Uterus (tissue), 4 donors: ENCODE measurements around the gene GOLGA6L2. TPM values are rescaled to one million over a fixed set of nuclear protein-coding genes. Genes with fewer than 3 reads are reported as not detected.
"Not testable (repeated sequence)": the region's sequence is repeated elsewhere in the genome, so short reads cannot be mapped to it uniquely, and the experiment has no call there.

Experiments
- DNase-seq, 2 donors: peaks; one replicate each; pipeline ENCODE4 v3.0.0-alpha.2; 2019 to 2020
- H3K27ac ChIP-seq, 2 donors: fragments of 200-600 bp; sonication (generic); 1 replicate in 1 of 2; 2 replicates in 1 of 2; pipeline ENCODE4 v1.5.1; 2016 to 2018
- H3K27me3 ChIP-seq, 2 donors: fragments of 200-600 bp; sonication (generic); one replicate each; pipeline ENCODE4 v1.5.1; 2018 to 2019; ENCODE audit warnings: control low read depth in 1 of 2
- H3K36me3 ChIP-seq, 2 donors: fragments of 200-600 bp; sonication (generic); one replicate each; pipeline ENCODE4 v1.5.1; 2019; ENCODE audit warnings: control low read depth in 1 of 2
- H3K4me1 ChIP-seq, 2 donors: fragments of 200-600 bp; sonication (generic); one replicate each; pipeline ENCODE4 v1.5.1; 2018 to 2019; ENCODE audit warnings: control low read depth in 1 of 2
- H3K4me3 ChIP-seq, 2 donors: fragments of 200-600 bp; sonication (generic); 1 replicate in 1 of 2; 2 replicates in 1 of 2; pipeline ENCODE4 v1.5.1; 2018 to 2019; ENCODE audit warnings: mild to moderate bottlenecking in 1 of 2
- H3K9me3 ChIP-seq, 2 donors: fragments of 200-600 bp; sonication (generic); one replicate each; pipeline ENCODE4 v1.5.1; 2019; ENCODE audit warnings: control low read depth in 1 of 2
- POLR2A ChIP-seq, 2 donors: fragments of 450-650 bp; IDR thresholded peaks; one replicate each; pipeline ENCODE4 v1.6.1; 2016; ENCODE audit warnings: antibody characterized with exemption in 2 of 2, mild to moderate bottlenecking in 1 of 2, moderate library complexity in 1 of 2
- intact Hi-C: fragments of 100-400 bp; cut with DNase I; formaldehyde crosslinking; loops from one replicate; pipeline ENCODE4 v1.15.1; 2023; ENCODE audit warnings: low total_unique reads
- total RNA-seq, 4 donors: library from RNA; depleted of rRNA in 3 of 4; stranded (reverse); fragments of >200 nt in 3 of 4; gene quantifications; one replicate each; pipeline versions ENCODE4 v1.1.0 to v1.2.4, GENCODE V29; 2014 to 2023
- TF ChIP-seq, protein P1 (sequence below), 4 experiments: fragments of 200-600 bp in 2 of 4; fragments of 450-650 bp in 2 of 4; sonication (generic) in 2 of 4; IDR thresholded peaks; one replicate each; pipeline ENCODE4 v1.5.1; 2016 to 2019; ENCODE audit warnings: antibody characterized with exemption in 4 of 4, mild to moderate bottlenecking in 2 of 4, moderate library complexity in 1 of 4
- donor health status: DM: yes; HTN: yes; CAD: no.

The GOLGA6L2 gene
- total RNA-seq, 4 donors from 2014 or later, result not detected

DNA sequence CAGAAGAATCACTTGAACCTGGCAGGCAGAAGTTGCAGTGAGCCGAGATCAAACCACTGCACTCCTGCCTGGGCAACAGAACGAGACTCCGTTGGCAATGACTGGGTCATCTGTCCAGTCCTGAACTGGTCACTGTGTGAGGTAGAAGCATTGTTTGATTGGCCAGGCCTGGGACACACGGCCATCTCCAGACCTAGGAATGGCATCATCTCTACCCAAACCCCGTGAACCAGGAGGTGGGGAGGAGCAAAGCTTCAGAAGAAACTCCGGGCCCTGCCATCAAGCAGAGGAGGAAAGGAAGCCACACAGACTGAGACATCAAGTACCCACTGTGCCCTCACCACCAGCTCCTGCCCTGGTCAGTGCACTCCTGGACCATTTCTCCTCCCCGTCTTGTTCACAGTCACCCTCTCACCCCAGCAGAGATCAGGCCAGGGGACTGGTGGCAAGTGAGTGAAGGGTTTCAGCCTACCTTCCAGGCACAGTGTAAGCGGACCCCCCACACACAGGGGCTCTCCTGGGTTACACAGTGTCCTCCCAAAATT lies 31.6 kb downstream of the GOLGA6L2 start:
- no peaks in the 10 kb centered on the region for H3K9me3 ChIP-seq
- H3K4me1 ChIP-seq, result no peaks in the 10 kb centered on the region
- no peaks in the 10 kb centered on the region for H3K36me3 ChIP-seq
- no peak for DNase-seq
- no peak overlapping the region for H3K27ac ChIP-seq
- no peaks in the 10 kb centered on the region for H3K27me3 ChIP-seq
- intact Hi-C loops, result no loop called here
- H3K4me3 ChIP-seq, result no peak overlapping the region
- TF ChIP-seq, protein P1, sequence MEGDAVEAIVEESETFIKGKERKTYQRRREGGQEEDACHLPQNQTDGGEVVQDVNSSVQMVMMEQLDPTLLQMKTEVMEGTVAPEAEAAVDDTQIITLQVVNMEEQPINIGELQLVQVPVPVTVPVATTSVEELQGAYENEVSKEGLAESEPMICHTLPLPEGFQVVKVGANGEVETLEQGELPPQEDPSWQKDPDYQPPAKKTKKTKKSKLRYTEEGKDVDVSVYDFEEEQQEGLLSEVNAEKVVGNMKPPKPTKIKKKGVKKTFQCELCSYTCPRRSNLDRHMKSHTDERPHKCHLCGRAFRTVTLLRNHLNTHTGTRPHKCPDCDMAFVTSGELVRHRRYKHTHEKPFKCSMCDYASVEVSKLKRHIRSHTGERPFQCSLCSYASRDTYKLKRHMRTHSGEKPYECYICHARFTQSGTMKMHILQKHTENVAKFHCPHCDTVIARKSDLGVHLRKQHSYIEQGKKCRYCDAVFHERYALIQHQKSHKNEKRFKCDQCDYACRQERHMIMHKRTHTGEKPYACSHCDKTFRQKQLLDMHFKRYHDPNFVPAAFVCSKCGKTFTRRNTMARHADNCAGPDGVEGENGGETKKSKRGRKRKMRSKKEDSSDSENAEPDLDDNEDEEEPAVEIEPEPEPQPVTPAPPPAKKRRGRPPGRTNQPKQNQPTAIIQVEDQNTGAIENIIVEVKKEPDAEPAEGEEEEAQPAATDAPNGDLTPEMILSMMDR (IDR thresholded peaks at IDR 0.05), result no peak
- TF ChIP-seq POLR2A (IDR thresholded peaks at IDR 0.05), result no peak

GRCh38 chr15:23412881-23413600 lies 34.0 kb downstream of the GOLGA6L2 start:
- intact Hi-C loops, H3K4me1 ChIP-seq, H3K9me3 ChIP-seq, H3K4me3 ChIP-seq, DNase-seq, H3K36me3 ChIP-seq, H3K27ac ChIP-seq, H3K27me3 ChIP-seq: not testable (repeated sequence)

DNA sequence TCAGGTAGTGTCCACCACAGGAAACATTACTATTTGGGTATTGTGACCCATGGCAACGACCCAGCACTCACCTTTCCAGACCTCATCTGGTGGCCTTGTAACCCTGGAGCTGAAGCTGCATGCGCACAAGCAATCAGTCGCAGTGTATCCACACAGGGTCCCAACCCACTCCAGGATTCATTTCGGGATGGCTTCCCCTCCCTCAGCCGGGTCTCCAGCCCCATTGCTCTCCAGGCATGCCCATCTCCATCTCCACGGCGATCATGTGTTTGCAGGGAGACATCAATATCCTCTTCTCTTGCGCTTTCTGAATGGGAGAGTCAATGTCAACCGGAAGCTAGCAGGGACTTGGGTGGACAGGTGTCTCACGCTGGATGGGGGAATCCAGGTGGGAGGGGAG lies 35.2 kb downstream of the GOLGA6L2 start:
- Histone ChIP-seq H3K4me1 (no peaks in the 10 kb centered on the region), H3K27me3 (no peaks in the 10 kb centered on the region), H3K4me3 (no peak overlapping the region), H3K9me3 (no peaks in the 10 kb centered on the region), H3K27ac (no peak overlapping the region), H3K36me3 (no peaks in the 10 kb centered on the region)
- intact Hi-C loops, result no loop called here
- no peak for DNase-seq
- TF ChIP-seq, protein P1 (IDR thresholded peaks at IDR 0.05), result no peak
- TF ChIP-seq POLR2A (IDR thresholded peaks at IDR 0.05), result no peak

DNA sequence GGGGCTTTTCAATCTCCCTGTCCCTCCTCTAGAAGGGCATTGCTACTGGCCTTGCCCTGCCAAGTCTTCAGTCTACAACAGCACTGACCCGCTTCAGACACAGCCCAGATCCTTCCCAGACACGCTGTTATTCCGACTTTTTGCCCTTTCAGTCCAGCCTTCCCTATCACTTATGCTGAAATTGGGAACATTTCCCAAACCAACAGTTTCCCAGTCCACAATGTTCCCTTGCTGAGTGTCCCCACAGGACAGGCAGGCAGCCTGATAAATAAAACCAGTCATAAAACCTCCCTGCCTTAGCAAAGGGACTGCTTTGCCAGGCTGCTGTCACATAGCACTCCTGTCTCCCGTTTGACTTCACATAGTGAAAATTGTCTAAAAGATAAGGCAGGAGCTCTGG lies 43.5 kb downstream of the GOLGA6L2 start:
- H3K27ac ChIP-seq, result no peak overlapping the region
- H3K36me3 ChIP-seq, result no peaks in the 10 kb centered on the region
- H3K4me1 ChIP-seq, result no peaks in the 10 kb centered on the region
- no peaks in the 10 kb centered on the region for H3K9me3 ChIP-seq
- no peaks in the 10 kb centered on the region for H3K27me3 ChIP-seq
- DNase-seq, result no peak
- intact Hi-C loops, result no loop called here
- H3K4me3 ChIP-seq, result no peak overlapping the region
- TF ChIP-seq, protein P1 (IDR thresholded peaks at IDR 0.05), result no peak
- no peak for TF ChIP-seq POLR2A (IDR thresholded peaks at IDR 0.05)

GRCh38 chr15:23402544-23402943 lies 44.5 kb downstream of the GOLGA6L2 start:
- intact Hi-C loops, result no loop called here

More at GRCh38 chr15:23402544-23402943, 44.5 kb downstream of the GOLGA6L2 start:
- no peaks in the 10 kb centered on the region for H3K27me3 ChIP-seq
- no peaks in the 10 kb centered on the region for H3K36me3 ChIP-seq
- no peaks in the 10 kb centered on the region for H3K4me1 ChIP-seq
- no peak for DNase-seq
- H3K27ac ChIP-seq, result no peak overlapping the region
- no peaks in the 10 kb centered on the region for H3K9me3 ChIP-seq
- TF ChIP-seq POLR2A (IDR thresholded peaks at IDR 0.05), result no peak
- TF ChIP-seq, protein P1 (IDR thresholded peaks at IDR 0.05), result no peak
- no peak overlapping the region for H3K4me3 ChIP-seq
